Measurements from ENCODE around the gene ZNF785.
"Not testable (repeated sequence)": the region's sequence is repeated elsewhere in the genome, so short reads cannot be mapped to it uniquely, and the experiment has no call there.

The ZNF785 gene

GRCh38 chr16:30541502-30542329 lies 43.8 kb downstream of the ZNF785 start:
- Histone ChIP-seq H3K9me3 (ENCODE audit: insufficient read depth, low read length) (no peaks in the 10 kb centered on the region), H3K27me3 (ENCODE audit: insufficient read depth, insufficient read length) (no peaks in the 10 kb centered on the region), H3K4me3 (ENCODE audit: insufficient read length, low read depth) (peak overlapping the region; percentile 19), H3K9ac (ENCODE audit: insufficient read length, low read depth) (peak overlapping the region; percentile 26), H3K36me3 (ENCODE audit: insufficient read depth, insufficient read length, low read length) (peaks cover 13% of the 10 kb centered on the region), H3K4me1 (ENCODE audit: insufficient read depth, insufficient read length) (peaks cover 30% of the 10 kb centered on the region)
- TF ChIP-seq YY1 (IDR thresholded peaks at IDR 0.05; ENCODE audit: insufficient read depth, insufficient read length) (no peak), ZNF274 (IDR thresholded peaks at IDR 0.05; ENCODE audit: low read depth, low read length) (no peak), SUZ12 (IDR thresholded peaks at IDR 0.05; ENCODE audit: extremely low read depth, insufficient read depth, insufficient read length) (no peak)
- no peak for DNase-seq (ENCODE audit: low read depth, low spot score)

GRCh38 chr16:30540916-30541464 lies 44.5 kb downstream of the ZNF785 start:
- H3K27me3 ChIP-seq (ENCODE audit: insufficient read depth, insufficient read length); H3K9ac ChIP-seq (ENCODE audit: insufficient read length, low read depth); H3K4me3 ChIP-seq (ENCODE audit: insufficient read length, low read depth); DNase-seq (ENCODE audit: low read depth, low spot score); H3K9me3 ChIP-seq (ENCODE audit: insufficient read depth, low read length): not testable (repeated sequence)
- Histone ChIP-seq H3K4me1 (ENCODE audit: insufficient read depth, insufficient read length) (peaks cover 26% of the 10 kb centered on the region), H3K36me3 (ENCODE audit: insufficient read depth, insufficient read length, low read length) (peaks cover 13% of the 10 kb centered on the region)

DNA sequence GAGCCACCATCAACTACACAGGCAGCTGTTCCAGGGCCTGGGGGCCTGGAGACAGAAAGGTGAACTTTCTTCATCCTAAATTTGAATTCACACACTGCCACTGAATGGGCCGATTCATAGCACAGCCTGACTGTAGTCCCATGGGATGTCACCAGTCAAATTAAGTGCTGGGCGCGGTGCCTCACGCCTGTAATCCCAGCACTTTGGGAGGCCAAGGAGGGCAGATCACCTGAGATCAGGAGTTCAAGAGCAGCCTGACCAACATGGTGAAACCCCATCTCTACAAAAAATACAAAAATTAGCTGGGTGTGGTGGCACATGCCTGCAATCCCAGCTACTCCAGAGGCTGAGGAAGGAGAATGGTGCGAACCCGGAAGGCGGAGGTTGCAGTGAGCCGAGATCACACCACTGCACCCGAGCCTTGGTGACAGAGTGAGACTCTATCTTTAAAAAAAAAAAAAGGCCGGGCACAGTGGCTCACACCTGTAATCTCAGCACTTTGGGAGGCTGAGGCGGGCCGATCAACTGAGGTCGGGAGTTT lies 45.4 kb downstream of the ZNF785 start:
- not testable (repeated sequence) for H3K9me3 ChIP-seq (ENCODE audit: insufficient read depth, low read length); H3K4me3 ChIP-seq (ENCODE audit: insufficient read length, low read depth); H3K27me3 ChIP-seq (ENCODE audit: insufficient read depth, insufficient read length); H3K9ac ChIP-seq (ENCODE audit: insufficient read length, low read depth); DNase-seq (ENCODE audit: low read depth, low spot score)
- H3K36me3 ChIP-seq (ENCODE audit: insufficient read depth, insufficient read length, low read length), result peaks cover 13% of the 10 kb centered on the region
- peaks cover 22% of the 10 kb centered on the region for H3K4me1 ChIP-seq (ENCODE audit: insufficient read depth, insufficient read length)

DNA sequence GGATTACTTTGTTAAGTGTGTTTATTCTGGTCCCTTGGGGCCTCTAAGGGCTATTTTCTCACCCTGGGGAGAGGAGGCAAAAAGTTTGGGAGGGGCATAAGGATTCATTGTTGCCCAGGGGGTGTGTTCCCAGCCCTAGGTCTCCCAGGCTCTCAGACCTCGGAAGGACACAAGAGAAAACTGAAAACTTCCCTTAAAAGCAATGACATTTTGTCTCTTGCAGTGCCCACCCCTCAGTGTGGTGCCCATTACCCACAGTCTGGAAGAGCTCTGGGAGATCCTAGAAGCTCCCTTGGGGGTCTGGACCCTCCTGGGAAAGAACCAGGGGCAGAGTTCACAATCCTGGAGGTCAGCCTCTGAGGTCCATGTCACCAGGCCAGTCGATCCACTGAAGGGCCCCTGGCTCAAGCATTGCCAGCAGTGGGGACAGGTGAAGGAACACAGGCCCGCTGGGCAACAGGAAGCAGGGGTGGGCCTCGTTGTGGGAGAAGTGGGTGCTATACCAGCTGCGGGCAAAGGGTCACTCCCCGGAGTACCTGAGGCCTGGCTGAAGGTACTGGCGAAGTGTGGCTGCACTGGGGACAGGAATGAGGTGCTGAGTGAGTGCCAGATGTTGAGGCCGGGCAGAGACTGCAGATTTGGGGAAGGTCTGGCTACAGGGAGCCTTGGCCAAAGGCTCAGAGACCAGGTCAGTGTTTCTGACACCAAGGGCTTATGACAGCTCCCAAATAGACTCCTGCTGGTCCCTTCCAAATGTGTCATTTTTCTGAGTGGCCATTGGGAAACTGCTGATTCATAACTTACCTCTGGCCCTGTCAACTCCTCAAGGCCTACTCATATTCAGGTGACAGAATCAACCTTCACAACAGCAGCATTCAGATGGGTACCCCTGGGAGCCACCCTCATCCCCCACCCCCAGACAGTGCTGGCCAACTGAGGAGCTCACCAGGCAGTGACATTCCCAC lies 46.2 kb downstream of the ZNF785 start:
- peaks cover 13% of the 10 kb centered on the region for H3K36me3 ChIP-seq (ENCODE audit: insufficient read depth, insufficient read length, low read length)
- H3K27me3 ChIP-seq (ENCODE audit: insufficient read depth, insufficient read length), result no peaks in the 10 kb centered on the region
- no peak overlapping the region for H3K4me3 ChIP-seq (ENCODE audit: insufficient read length, low read depth)
- no peak overlapping the region for H3K9ac ChIP-seq (ENCODE audit: insufficient read length, low read depth)
- H3K9me3 ChIP-seq (ENCODE audit: insufficient read depth, low read length), result no peaks in the 10 kb centered on the region
- no peak for DNase-seq (ENCODE audit: low read depth, low spot score)
- TF ChIP-seq ZNF274 (IDR thresholded peaks at IDR 0.05; ENCODE audit: low read depth, low read length) (no peak), SUZ12 (IDR thresholded peaks at IDR 0.05; ENCODE audit: extremely low read depth, insufficient read depth, insufficient read length) (no peak), YY1 (IDR thresholded peaks at IDR 0.05; ENCODE audit: insufficient read depth, insufficient read length) (no peak)
- peaks cover 19% of the 10 kb centered on the region for H3K4me1 ChIP-seq (ENCODE audit: insufficient read depth, insufficient read length)

DNA sequence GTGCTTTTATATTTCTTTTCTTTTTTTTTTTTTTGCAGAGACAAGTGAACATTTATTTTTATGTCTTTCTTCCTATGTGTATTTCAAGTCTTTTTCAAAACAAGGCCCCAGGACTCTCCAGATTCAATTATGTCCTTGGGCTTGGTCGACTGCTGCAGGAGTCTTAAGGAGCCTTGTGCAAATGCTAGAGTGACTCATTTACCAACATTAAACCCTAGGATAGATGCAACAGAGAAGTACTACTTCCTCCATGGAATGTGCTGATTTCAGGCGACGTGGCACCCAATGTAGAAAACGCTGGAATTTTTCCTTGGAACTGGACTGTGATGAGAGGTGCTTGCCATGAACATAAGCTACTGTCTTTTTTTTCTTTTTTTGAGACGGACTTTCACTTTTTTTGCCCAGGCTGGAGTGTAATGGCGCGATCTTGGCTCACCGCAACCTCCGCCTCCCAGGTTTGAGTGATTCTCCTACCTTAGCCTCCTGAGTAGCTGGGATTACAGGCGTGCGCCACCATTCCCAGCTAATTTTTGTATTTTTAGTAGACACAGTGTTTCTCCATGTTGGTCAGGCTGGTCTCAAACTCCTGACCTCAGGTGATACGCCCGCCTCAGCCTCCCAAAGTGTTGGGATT lies 49.0 kb downstream of the ZNF785 start:
- peaks cover 31% of the 10 kb centered on the region for H3K36me3 ChIP-seq (ENCODE audit: insufficient read depth, insufficient read length, low read length)
- not testable (repeated sequence) for H3K27me3 ChIP-seq (ENCODE audit: insufficient read depth, insufficient read length); H3K4me1 ChIP-seq (ENCODE audit: insufficient read depth, insufficient read length); DNase-seq (ENCODE audit: low read depth, low spot score); H3K4me3 ChIP-seq (ENCODE audit: insufficient read length, low read depth); H3K9me3 ChIP-seq (ENCODE audit: insufficient read depth, low read length)
- peak overlapping the region; percentile 99 for H3K9ac ChIP-seq (ENCODE audit: insufficient read length, low read depth)

DNA sequence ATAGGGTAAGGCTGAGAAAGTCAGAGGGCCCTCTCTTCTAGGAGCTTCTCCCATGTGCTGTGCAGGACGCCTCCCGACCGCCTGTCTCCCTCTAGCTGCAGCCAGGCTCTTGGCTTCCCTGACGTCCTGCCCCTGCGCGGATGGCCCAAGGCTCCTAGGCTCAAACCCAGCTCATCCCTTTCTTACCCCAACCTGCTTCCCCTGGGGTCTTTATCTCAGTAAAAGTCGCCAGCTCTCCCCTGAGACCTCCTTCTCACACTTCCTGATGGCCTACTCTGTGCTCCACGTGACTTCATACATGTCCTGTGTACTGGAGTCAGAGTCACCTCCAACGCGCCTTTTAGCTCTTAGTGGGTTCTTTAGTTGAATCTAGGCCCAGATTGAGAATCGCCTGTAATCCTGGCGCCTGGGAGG lies 49.7 kb downstream of the ZNF785 start:
- DNase-seq (ENCODE audit: low read depth, low spot score), result peak; percentile 70
- H3K27me3 ChIP-seq (ENCODE audit: insufficient read depth, insufficient read length), result no peaks in the 10 kb centered on the region
- TF ChIP-seq ZNF274 (IDR thresholded peaks at IDR 0.05; ENCODE audit: low read depth, low read length) (no peak), YY1 (IDR thresholded peaks at IDR 0.05; ENCODE audit: insufficient read depth, insufficient read length) (no peak)
- peaks cover 4% of the 10 kb centered on the region for H3K4me1 ChIP-seq (ENCODE audit: insufficient read depth, insufficient read length)
- H3K36me3 ChIP-seq (ENCODE audit: insufficient read depth, insufficient read length, low read length), result peaks cover 38% of the 10 kb centered on the region
- H3K9me3 ChIP-seq (ENCODE audit: insufficient read depth, low read length), result no peaks in the 10 kb centered on the region
- peak overlapping the region; percentile 99 for H3K9ac ChIP-seq (ENCODE audit: insufficient read length, low read depth)
- H3K4me3 ChIP-seq (ENCODE audit: insufficient read length, low read depth), result peak overlapping the region; percentile 85
